Esophagus muscularis mucosa (tissue), 4 donors: ENCODE results near the gene TFPI. TPM values are rescaled to one million over a fixed set of nuclear protein-coding genes. Genes with fewer than 3 reads are reported as not detected.

ENCODE experiments used
- DNase-seq: peaks from one replicate; pipeline ENCODE4 v3.0.0-alpha.2; 2017; ENCODE audit errors: extremely low spot score
- H3K27ac ChIP-seq, 4 donors: fragments of 200-600 bp; sonication (generic); replicated peaks in 1 of 4; 1 replicate in 3 of 4; 2 replicates in 1 of 4; pipeline ENCODE4 v1.5.1; 2016 to 2019; ENCODE audit warnings: mild to moderate bottlenecking in 1 of 4
- H3K27me3 ChIP-seq, 4 donors: fragments of 200-600 bp; sonication (generic); one replicate each; pipeline versions ENCODE4 v1.5.1 to v1.6.0; 2016 to 2019
- H3K36me3 ChIP-seq, 4 donors: fragments of 200-600 bp; sonication (generic); one replicate each; pipeline ENCODE4 v1.5.1; 2016 to 2019
- H3K4me1 ChIP-seq, 4 donors: fragments of 200-600 bp; sonication (generic); one replicate each; pipeline ENCODE4 v1.5.1; 2016 to 2019
- H3K4me3 ChIP-seq, 4 donors: fragments of 200-600 bp; sonication (generic); 1 replicate in 2 of 4; 2 replicates in 2 of 4; pipeline ENCODE4 v1.5.1; 2016 to 2019; ENCODE audit warnings: mild to moderate bottlenecking in 4 of 4, moderate library complexity in 1 of 4
- H3K9me3 ChIP-seq, 4 donors: fragments of 200-600 bp; sonication (generic); 1 replicate in 3 of 4; 2 replicates in 1 of 4; pipeline ENCODE4 v1.5.1; 2016 to 2019
- CTCF ChIP-seq, 3 experiments: fragments of 200-600 bp in 2 of 3; fragments of 450-650 bp in 1 of 3; sonication (generic) in 2 of 3; IDR thresholded peaks; one replicate each; pipeline ENCODE4 v1.5.1; 2017 to 2019; ENCODE audit warnings: antibody characterized with exemption in 3 of 3, mild to moderate bottlenecking in 2 of 3, moderate library complexity in 1 of 3
- EP300 ChIP-seq: sonication (generic); formaldehyde crosslinking; IDR thresholded peaks from one replicate; pipeline ENCODE4 v1.6.1; 2017; ENCODE audit warnings: antibody characterized with exemption
- POLR2A ChIP-seq: fragments of 450-650 bp; IDR thresholded peaks from one replicate; pipeline ENCODE4 v1.6.1; 2017; ENCODE audit warnings: antibody characterized with exemption, moderate library complexity, mild to moderate bottlenecking, low read depth
- POLR2AphosphoS5 ChIP-seq, 2 donors: sonication (generic); formaldehyde crosslinking; IDR thresholded peaks; one replicate each; pipeline ENCODE4 v1.6.1; 2017; ENCODE audit warnings: antibody characterized with exemption in 2 of 2
- WGBS: methylation state at CpG from one replicate; pipeline ENCODE4 v1.1.5; 2018; 5-methylcytosine and 5-hydroxymethylcytosine counted together
- intact Hi-C: fragments of 100-400 bp; cut with DNase I; formaldehyde crosslinking; loops from one replicate; pipeline ENCODE4 v1.15.1; 2023
- total RNA-seq, 4 donors: library from RNA; depleted of rRNA; stranded (reverse); fragments of >200 nt; gene quantifications; one replicate each; pipeline versions ENCODE4 v1.1.0 to v1.2.1, GENCODE V29; 2016

TFPI gene
- total RNA-seq, 4 donors from 2014 or later = 57.3 to 93.1 (median 68.2) TPM

GRCh38 chr2:187435078-187435477 lies 119.2 kb downstream of the TFPI start:
- WGBS = 68% methylated on average over 3 of the region's 3 CpGs

GRCh38 chr2:187434342-187434785 lies 119.9 kb downstream of the TFPI start:
- Histone ChIP-seq H3K27ac (no peak overlapping the region), H3K27me3 (no peaks in the 10 kb centered on the region), H3K9me3 (no peaks in the 10 kb centered on the region), H3K4me1 (no peaks in the 10 kb centered on the region), H3K36me3 (no peaks in the 10 kb centered on the region), H3K4me3 (no peak overlapping the region)
- TF ChIP-seq EP300 (no peak), POLR2AphosphoS5 (IDR thresholded peaks at IDR 0.05) (no peak), CTCF (IDR thresholded peaks at IDR 0.05) (no peak)
- WGBS = 85% methylated on average over 1 of the region's 1 CpG
- intact Hi-C loops = no loop called here
- no peak for DNase-seq

More at GRCh38 chr2:187435078-187435477, 119.2 kb downstream of the TFPI start:
- Histone ChIP-seq H3K27ac (no peak overlapping the region), H3K36me3 (no peaks in the 10 kb centered on the region), H3K9me3 (no peaks in the 10 kb centered on the region), H3K4me3 (no peak overlapping the region), H3K27me3 (no peaks in the 10 kb centered on the region), H3K4me1 (no peaks in the 10 kb centered on the region)
- intact Hi-C loops = no loop called here
- no peak for DNase-seq
- no peak for TF ChIP-seq POLR2A
- no peak for TF ChIP-seq CTCF (IDR thresholded peaks at IDR 0.05)
- TF ChIP-seq EP300 = no peak
- no peak for TF ChIP-seq POLR2AphosphoS5 (IDR thresholded peaks at IDR 0.05)

- TF ChIP-seq POLR2A (no peak), POLR2AphosphoS5 (IDR thresholded peaks at IDR 0.05) (no peak), CTCF (IDR thresholded peaks at IDR 0.05) (no peak), EP300 (no peak)
Measured at GRCh38 chr2:187431911-187432310, 122.3 kb downstream of the TFPI start.

GRCh38 chr2:187429989-187430388 lies 124.2 kb downstream of the TFPI start:
- no peak overlapping the region for H3K4me3 ChIP-seq
- TF ChIP-seq EP300 (no peak), POLR2AphosphoS5 (IDR thresholded peaks at IDR 0.05) (peak in 1 of 2 donors; percentile 15)
- peak overlapping the region in 1 of 4 donors; percentile 17 for H3K27ac ChIP-seq
- peaks cover 0 to 7% (median 0%) of the 10 kb centered on the region in 4 donors for H3K36me3 ChIP-seq
- H3K9me3 ChIP-seq = no peaks in the 10 kb centered on the region
- H3K4me1 ChIP-seq = no peaks in the 10 kb centered on the region
- intact Hi-C loops = no loop called here
- H3K27me3 ChIP-seq = no peaks in the 10 kb centered on the region
- DNase-seq = no peak

More at GRCh38 chr2:187431911-187432310, 122.3 kb downstream of the TFPI start:
- Histone ChIP-seq H3K4me1 (no peaks in the 10 kb centered on the region), H3K4me3 (no peak overlapping the region), H3K36me3 (peaks cover 0 to 7% (median 0%) of the 10 kb centered on the region in 4 donors), H3K27ac (no peak overlapping the region), H3K27me3 (no peaks in the 10 kb centered on the region), H3K9me3 (no peaks in the 10 kb centered on the region)
- no peak for DNase-seq
- intact Hi-C loops = no loop called here

- no peak for DNase-seq
- Histone ChIP-seq H3K4me1 (no peaks in the 10 kb centered on the region), H3K36me3 (peaks cover 0 to 7% (median 0%) of the 10 kb centered on the region in 4 donors), H3K4me3 (no peak overlapping the region), H3K27ac (no peak overlapping the region), H3K9me3 (no peaks in the 10 kb centered on the region), H3K27me3 (no peaks in the 10 kb centered on the region)
- TF ChIP-seq POLR2A (no peak), CTCF (IDR thresholded peaks at IDR 0.05) (no peak), EP300 (no peak), POLR2AphosphoS5 (IDR thresholded peaks at IDR 0.05) (no peak)
- intact Hi-C loops = no loop called here
- 81% methylated on average over 1 of the region's 1 CpG for WGBS
Measured at GRCh38 chr2:187424146-187424545, 130.1 kb downstream of the TFPI start.
